Fibroblast of lung (primary cell): ENCODE measurements around the gene FSD2. TPM values are rescaled to one million over a fixed set of nuclear protein-coding genes. Genes with fewer than 3 reads are reported as not detected.

Source experiments
- DNase-seq, 2 donors: peaks; one replicate each; pipeline versions ENCODE4 v3.0.0 to v3.0.0-alpha.2; 2010; ENCODE audit warnings: low read depth in 2 of 2
- H2AFZ ChIP-seq: 2 replicates; pipeline ENCODE4 v1.5.1; 2012; ENCODE audit warnings: low read length, control low read depth, inconsistent platforms
- H3K27ac ChIP-seq: 2 replicates; pipeline ENCODE4 v1.5.1; 2011; ENCODE audit warnings: low read length, control low read depth; ENCODE audit not compliant: insufficient read depth
- H3K27me3 ChIP-seq: 2 replicates; pipeline ENCODE4 v1.5.1; 2011; ENCODE audit warnings: mild to moderate bottlenecking, low read length; ENCODE audit not compliant: control insufficient read depth, insufficient read depth
- H3K36me3 ChIP-seq: 2 replicates; pipeline ENCODE4 v1.5.1; 2011; ENCODE audit warnings: low read length; ENCODE audit not compliant: control insufficient read depth, insufficient read depth
- H3K4me1 ChIP-seq: 2 replicates; pipeline ENCODE4 v1.5.1; 2011; ENCODE audit warnings: low read length; ENCODE audit not compliant: control insufficient read depth, insufficient read depth; ENCODE audit errors: extremely low read depth
- H3K4me2 ChIP-seq: 2 replicates; pipeline ENCODE4 v1.5.1; 2011; ENCODE audit warnings: low read length, control low read depth; ENCODE audit not compliant: insufficient read depth; ENCODE audit errors: extremely low read depth
- H3K4me3 ChIP-seq, 4 experiments: fragments of 200-600 bp in 1 of 4; sonication (generic) in 1 of 4; replicated peaks in 1 of 4; 2 replicates each; pipeline ENCODE4 v1.5.1; 2011 to 2016; ENCODE audit warnings: low read length in 4 of 4, low read depth in 3 of 4, mild to moderate bottlenecking in 3 of 4, control low read depth in 2 of 4, inconsistent platforms in 1 of 4, mixed read lengths in 1 of 4; ENCODE audit not compliant: insufficient read depth in 1 of 4; ENCODE audit errors: control extremely low read depth in 1 of 4
- H3K79me2 ChIP-seq: 2 replicates; pipeline ENCODE4 v1.5.1; 2012; ENCODE audit warnings: mild to moderate bottlenecking, low read length, inconsistent platforms; ENCODE audit not compliant: control insufficient read depth, insufficient read depth
- H3K9ac ChIP-seq: 2 replicates; pipeline ENCODE4 v1.5.1; 2011; ENCODE audit warnings: mild to moderate bottlenecking, low read length, control low read depth; ENCODE audit not compliant: insufficient read depth
- H3K9me3 ChIP-seq: 2 replicates; pipeline ENCODE4 v1.5.1; 2012; ENCODE audit warnings: low read depth, low read length; ENCODE audit not compliant: control insufficient read depth, insufficient read depth
- H4K20me1 ChIP-seq: 2 replicates; pipeline ENCODE4 v1.5.1; 2011; ENCODE audit warnings: low read length; ENCODE audit not compliant: control insufficient read depth, insufficient read depth; ENCODE audit errors: extremely low read depth
- EZH2 ChIP-seq: IDR thresholded peaks from 2 replicates; pipeline ENCODE4 v1.5.1; 2012; ENCODE audit warnings: low read length, control low read depth, mild to moderate bottlenecking; ENCODE audit errors: missing control alignments
- polyA plus RNA-seq, 2 donors: library from polyadenylated mRNA; depleted of rRNA in 1 of 2; stranded (reverse) in 1 of 2; unstranded in 1 of 2; fragments of >200 nt; gene quantifications; 2 replicates each; pipeline ENCODE4 v1.2.1, GENCODE V29; 2011 to 2012; ENCODE audit warnings: missing spikeins in 1 of 2
- total RNA-seq: library from RNA; depleted of rRNA; stranded (reverse); fragments of >200 nt; gene quantifications from 2 replicates; pipeline ENCODE4 v1.2.1, GENCODE V29; 2014
- TF ChIP-seq, protein P1 (sequence below), 2 donors: IDR thresholded peaks in 1 of 2; conservative IDR thresholded peaks in 1 of 2; 1 replicate in 1 of 2; 2 replicates in 1 of 2; pipeline ENCODE4 v1.5.1; 2011 to 2012; ENCODE audit warnings: low read length in 2 of 2, control low read depth in 1 of 2, inconsistent platforms in 1 of 2, low read depth in 1 of 2, mild to moderate bottlenecking in 1 of 2

FSD2 gene
- total and polyA plus RNA-seq, 2 donors (not counting 1 experiment from before 2014, with no cell fraction given) = not detected

DNA sequence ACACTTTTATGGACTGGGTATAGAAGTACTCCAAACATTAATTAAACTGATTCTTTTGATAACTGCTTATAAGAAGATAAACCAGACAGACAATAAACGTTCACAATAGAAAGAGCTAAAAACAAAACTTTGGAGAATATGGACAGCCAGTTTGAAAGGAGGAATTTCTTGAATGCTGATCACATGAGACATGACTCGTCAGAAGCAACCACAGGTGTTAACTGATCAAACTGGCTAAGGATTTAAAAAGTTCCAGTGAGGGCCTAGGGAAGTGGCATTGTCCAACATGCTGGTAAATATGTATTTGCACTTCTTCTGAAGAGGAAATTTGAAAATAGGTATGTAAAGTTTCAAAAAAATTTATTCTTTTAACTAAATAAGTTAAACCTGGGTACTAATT is 66.8 kb downstream of the FSD2 start:
- H3K27me3 ChIP-seq = no peaks in the 10 kb centered on the region
- no peaks in the 10 kb centered on the region for H3K36me3 ChIP-seq
- no peaks in the 10 kb centered on the region for H3K79me2 ChIP-seq
- no peak overlapping the region for H3K4me3 ChIP-seq
- no peak overlapping the region for H3K27ac ChIP-seq
- no peak for TF ChIP-seq EZH2
- TF ChIP-seq, protein P1, sequence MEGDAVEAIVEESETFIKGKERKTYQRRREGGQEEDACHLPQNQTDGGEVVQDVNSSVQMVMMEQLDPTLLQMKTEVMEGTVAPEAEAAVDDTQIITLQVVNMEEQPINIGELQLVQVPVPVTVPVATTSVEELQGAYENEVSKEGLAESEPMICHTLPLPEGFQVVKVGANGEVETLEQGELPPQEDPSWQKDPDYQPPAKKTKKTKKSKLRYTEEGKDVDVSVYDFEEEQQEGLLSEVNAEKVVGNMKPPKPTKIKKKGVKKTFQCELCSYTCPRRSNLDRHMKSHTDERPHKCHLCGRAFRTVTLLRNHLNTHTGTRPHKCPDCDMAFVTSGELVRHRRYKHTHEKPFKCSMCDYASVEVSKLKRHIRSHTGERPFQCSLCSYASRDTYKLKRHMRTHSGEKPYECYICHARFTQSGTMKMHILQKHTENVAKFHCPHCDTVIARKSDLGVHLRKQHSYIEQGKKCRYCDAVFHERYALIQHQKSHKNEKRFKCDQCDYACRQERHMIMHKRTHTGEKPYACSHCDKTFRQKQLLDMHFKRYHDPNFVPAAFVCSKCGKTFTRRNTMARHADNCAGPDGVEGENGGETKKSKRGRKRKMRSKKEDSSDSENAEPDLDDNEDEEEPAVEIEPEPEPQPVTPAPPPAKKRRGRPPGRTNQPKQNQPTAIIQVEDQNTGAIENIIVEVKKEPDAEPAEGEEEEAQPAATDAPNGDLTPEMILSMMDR (conservative IDR thresholded peaks at IDR 0.05 in 1 of 2, IDR thresholded peaks at IDR 0.05 in 1 of 2; ENCODE audit: low read depth in 1 of 2, low read length in 2 of 2) = no peak
- peak in 1 of 2 donors; percentile 31 for DNase-seq
- H2AFZ ChIP-seq = no peak overlapping the region
- H3K9ac ChIP-seq = no peak overlapping the region
- no peak overlapping the region for H3K4me2 ChIP-seq
- no peaks in the 10 kb centered on the region for H3K4me1 ChIP-seq
- no peaks in the 10 kb centered on the region for H4K20me1 ChIP-seq
- H3K9me3 ChIP-seq = no peaks in the 10 kb centered on the region

DNA sequence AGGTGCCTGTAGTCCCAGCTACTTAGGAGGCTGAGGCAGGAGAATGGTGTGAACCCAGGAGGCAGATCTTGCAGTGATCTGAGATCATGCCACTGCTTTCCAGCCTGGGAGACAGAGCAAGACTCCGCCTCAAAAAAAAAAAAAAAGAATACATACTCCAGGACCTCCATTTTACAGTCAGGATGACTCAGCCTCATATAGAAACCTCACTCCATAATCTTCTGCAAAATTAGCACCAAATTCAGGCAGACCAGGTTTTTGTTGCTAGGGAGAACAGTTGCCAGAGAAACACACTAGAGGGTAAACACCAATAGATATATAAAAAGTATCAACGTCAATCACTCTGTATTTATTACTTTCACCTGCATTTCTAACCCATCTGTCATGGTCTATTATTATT is 67.9 kb downstream of the FSD2 start:
- Histone ChIP-seq H3K9ac (no peak overlapping the region), H3K27me3 (no peaks in the 10 kb centered on the region), H3K4me3 (no peak overlapping the region), H3K36me3 (no peaks in the 10 kb centered on the region), H3K9me3 (no peaks in the 10 kb centered on the region), H3K4me1 (no peaks in the 10 kb centered on the region), H3K4me2 (no peak overlapping the region), H2AFZ (no peak overlapping the region), H3K27ac (no peak overlapping the region), H4K20me1 (no peaks in the 10 kb centered on the region), H3K79me2 (no peaks in the 10 kb centered on the region)
- no peak for TF ChIP-seq EZH2
- TF ChIP-seq, protein P1 (conservative IDR thresholded peaks at IDR 0.05 in 1 of 2, IDR thresholded peaks at IDR 0.05 in 1 of 2; ENCODE audit: low read depth in 1 of 2, low read length in 2 of 2) = no peak
- DNase-seq = no peak

DNA sequence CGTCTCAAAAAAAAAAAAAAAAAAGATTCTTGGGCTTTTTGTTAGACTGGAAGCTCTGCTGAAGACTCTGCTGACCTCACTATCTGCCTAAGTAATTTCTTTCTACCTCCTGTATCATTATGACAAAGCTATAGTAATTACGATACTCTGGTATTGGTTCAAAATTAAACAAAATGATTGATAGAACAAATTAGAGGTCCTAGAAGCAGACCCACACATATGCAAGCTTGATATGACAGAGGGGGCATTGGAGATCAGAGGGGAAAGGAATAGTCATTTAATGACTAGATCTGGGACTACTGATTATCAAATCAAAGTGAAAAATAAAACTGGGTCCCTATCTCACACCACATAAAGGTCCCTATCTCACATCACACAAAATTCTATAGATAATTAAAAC is 74.3 kb downstream of the FSD2 start:
- Histone ChIP-seq H3K27ac (no peak overlapping the region), H4K20me1 (no peaks in the 10 kb centered on the region), H2AFZ (no peak overlapping the region), H3K4me2 (no peak overlapping the region), H3K4me3 (no peak overlapping the region), H3K9me3 (no peaks in the 10 kb centered on the region), H3K4me1 (no peaks in the 10 kb centered on the region), H3K27me3 (no peaks in the 10 kb centered on the region), H3K79me2 (no peaks in the 10 kb centered on the region), H3K36me3 (no peaks in the 10 kb centered on the region), H3K9ac (no peak overlapping the region)
- DNase-seq = no peak
- TF ChIP-seq, protein P1 (conservative IDR thresholded peaks at IDR 0.05 in 1 of 2, IDR thresholded peaks at IDR 0.05 in 1 of 2; ENCODE audit: low read depth in 1 of 2, low read length in 2 of 2) = no peak
- TF ChIP-seq EZH2 = no peak
